Lower lobe of right lung (tissue), 2 donors: ENCODE data around the gene TEP1. TPM values are rescaled to one million over a fixed set of nuclear protein-coding genes. Genes with fewer than 3 reads are reported as not detected.

Experiments
- ATAC-seq, 2 donors: fragments of 200-7000 bp; cut with Tn5 transposase; one replicate each; pipeline ENCODE4 v1.9.1; 2020 to 2022; ENCODE audit warnings: mild to moderate bottlenecking in 2 of 2, moderate library complexity in 2 of 2
- DNase-seq: peaks from one replicate; pipeline ENCODE4 v3.0.0-alpha.2; 2020
- H3K27ac ChIP-seq: fragments of 200-600 bp; one replicate; pipeline ENCODE4 v1.8.0; 2022
- H3K27me3 ChIP-seq: fragments of 200-600 bp; one replicate; pipeline ENCODE4 v1.8.0; 2022; ENCODE audit warnings: low read depth
- H3K36me3 ChIP-seq: fragments of 200-600 bp; one replicate; pipeline ENCODE4 v1.8.0; 2022; ENCODE audit warnings: mild to moderate bottlenecking
- H3K4me1 ChIP-seq: fragments of 200-600 bp; one replicate; pipeline ENCODE4 v1.8.0; 2022
- H3K4me3 ChIP-seq: fragments of 200-600 bp; one replicate; pipeline ENCODE4 v1.8.0; 2022; ENCODE audit warnings: mild to moderate bottlenecking
- H3K9me3 ChIP-seq: fragments of 200-600 bp; one replicate; pipeline ENCODE4 v1.8.0; 2022
- CTCF ChIP-seq: fragments of 200-600 bp; IDR thresholded peaks from one replicate; pipeline ENCODE4 v1.8.0; 2022; ENCODE audit warnings: antibody characterized with exemption, mild to moderate bottlenecking
- intact Hi-C: fragments of 100-400 bp; cut with DNase I; formaldehyde crosslinking; loops from one replicate; pipeline ENCODE4 v1.11.0; 2022
- total RNA-seq: library from RNA; stranded (reverse); fragmentation: NEBNext Ultra II Directional; extraction: Animal tissue kit (Norgen Biotek cat#: 25700); gene quantifications from one replicate; pipeline ENCODE4 v1.2.1, GENCODE V29; 2021
- donor health status: DM: no; HTN: yes; CAD: no; lungs with severe emphysema.

TEP1 gene
- total RNA-seq, 1 donor from 2014 or later = 53.6 TPM

- no peak for ATAC-seq
- Histone ChIP-seq H3K36me3 (peaks cover 100% of the 10 kb centered on the region), H3K4me1 (no peaks in the 10 kb centered on the region), H3K27me3 (no peaks in the 10 kb centered on the region), H3K9me3 (no peaks in the 10 kb centered on the region), H3K4me3 (no peak overlapping the region), H3K27ac (no peak overlapping the region)
- DNase-seq = no peak
- intact Hi-C loops = no loop called here
- no peak for TF ChIP-seq CTCF
Measured at GRCh38 chr14:20397511-20397910, 15.8 kb downstream of the TEP1 start.

- intact Hi-C loops = no loop called here
- H3K4me3 ChIP-seq = no peak overlapping the region
- no peaks in the 10 kb centered on the region for H3K4me1 ChIP-seq
- DNase-seq (no peak), ATAC-seq (no peak)
- no peak for TF ChIP-seq CTCF
- no peaks in the 10 kb centered on the region for H3K27me3 ChIP-seq
- no peak overlapping the region for H3K27ac ChIP-seq
- peaks cover 97% of the 10 kb centered on the region for H3K36me3 ChIP-seq
- no peaks in the 10 kb centered on the region for H3K9me3 ChIP-seq
Measured at GRCh38 chr14:20391505-20391904, 21.8 kb downstream of the TEP1 start.

- H3K4me3 ChIP-seq = no peak overlapping the region
- no peak for TF ChIP-seq CTCF
- H3K27ac ChIP-seq = no peak overlapping the region
- no peak for DNase-seq
- no peaks in the 10 kb centered on the region for H3K27me3 ChIP-seq
- peaks cover 97% of the 10 kb centered on the region for H3K36me3 ChIP-seq
- no peak for ATAC-seq
- no peaks in the 10 kb centered on the region for H3K9me3 ChIP-seq
- intact Hi-C loops = no loop called here
- H3K4me1 ChIP-seq = no peaks in the 10 kb centered on the region
Measured at GRCh38 chr14:20388159-20388558, 25.1 kb downstream of the TEP1 start.

GRCh38 chr14:20387576-20387975 is 25.7 kb downstream of the TEP1 start:
- no peak for DNase-seq
- no peaks in the 10 kb centered on the region for H3K9me3 ChIP-seq
- H3K27ac ChIP-seq = no peak overlapping the region
- H3K4me3 ChIP-seq = no peak overlapping the region
- H3K4me1 ChIP-seq = no peaks in the 10 kb centered on the region
- H3K27me3 ChIP-seq = no peaks in the 10 kb centered on the region
- intact Hi-C loops = no loop called here
- no peak for TF ChIP-seq CTCF
- ATAC-seq = peak; percentile 70 to 78
- H3K36me3 ChIP-seq = peaks cover 97% of the 10 kb centered on the region

GRCh38 chr14:20386276-20386855 is 26.9 kb downstream of the TEP1 start:
- no peaks in the 10 kb centered on the region for H3K9me3 ChIP-seq
- H3K4me1 ChIP-seq = no peaks in the 10 kb centered on the region
- TF ChIP-seq CTCF = no peak
- DNase-seq (no peak), ATAC-seq (no peak)
- H3K27ac ChIP-seq = no peak overlapping the region
- no peaks in the 10 kb centered on the region for H3K27me3 ChIP-seq
- H3K36me3 ChIP-seq = peaks cover 97% of the 10 kb centered on the region
- H3K4me3 ChIP-seq = no peak overlapping the region
- intact Hi-C loops = no loop called here
